Measurements from ENCODE around the gene PTMA.

- TF ChIP-seq, protein P1, sequence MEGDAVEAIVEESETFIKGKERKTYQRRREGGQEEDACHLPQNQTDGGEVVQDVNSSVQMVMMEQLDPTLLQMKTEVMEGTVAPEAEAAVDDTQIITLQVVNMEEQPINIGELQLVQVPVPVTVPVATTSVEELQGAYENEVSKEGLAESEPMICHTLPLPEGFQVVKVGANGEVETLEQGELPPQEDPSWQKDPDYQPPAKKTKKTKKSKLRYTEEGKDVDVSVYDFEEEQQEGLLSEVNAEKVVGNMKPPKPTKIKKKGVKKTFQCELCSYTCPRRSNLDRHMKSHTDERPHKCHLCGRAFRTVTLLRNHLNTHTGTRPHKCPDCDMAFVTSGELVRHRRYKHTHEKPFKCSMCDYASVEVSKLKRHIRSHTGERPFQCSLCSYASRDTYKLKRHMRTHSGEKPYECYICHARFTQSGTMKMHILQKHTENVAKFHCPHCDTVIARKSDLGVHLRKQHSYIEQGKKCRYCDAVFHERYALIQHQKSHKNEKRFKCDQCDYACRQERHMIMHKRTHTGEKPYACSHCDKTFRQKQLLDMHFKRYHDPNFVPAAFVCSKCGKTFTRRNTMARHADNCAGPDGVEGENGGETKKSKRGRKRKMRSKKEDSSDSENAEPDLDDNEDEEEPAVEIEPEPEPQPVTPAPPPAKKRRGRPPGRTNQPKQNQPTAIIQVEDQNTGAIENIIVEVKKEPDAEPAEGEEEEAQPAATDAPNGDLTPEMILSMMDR (IDR thresholded peaks at IDR 0.05), result no peak
- no peak for TF ChIP-seq POLR2A (IDR thresholded peaks at IDR 0.05)
Observed at GRCh38 chr2:231663458-231664212, 44.7 kb upstream of the PTMA start.

All from upper lobe of left lung (tissue), 4 donors.